HPDE6-E6E7 (cell line): ENCODE data around the gene BCAS1.

Experiments
- DNase-seq: peaks from one replicate; pipeline ENCODE4 v3.0.0; 2011; ENCODE audit warnings: missing footprints; ENCODE audit errors: extremely low spot score

Gene BCAS1

DNA sequence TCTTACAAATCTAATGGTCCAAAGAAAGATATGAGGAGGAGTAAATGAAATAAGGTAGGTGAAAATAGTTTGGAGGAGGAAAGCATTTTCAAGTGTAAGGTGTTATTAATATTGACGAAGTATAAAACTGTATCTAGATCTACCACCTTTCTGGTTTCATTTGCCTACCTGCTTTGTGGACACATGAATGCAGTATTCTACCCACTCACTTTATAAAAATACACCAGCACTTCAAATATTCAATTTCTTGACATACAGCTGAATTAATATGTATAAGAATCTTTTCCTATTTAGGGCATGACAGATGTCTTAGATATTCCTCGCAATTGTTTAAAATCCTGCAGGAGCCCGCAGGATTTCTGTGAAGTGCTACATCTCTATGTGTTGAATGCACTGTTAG is 108.0 kb downstream of the BCAS1 start:
- no peak for DNase-seq

DNA sequence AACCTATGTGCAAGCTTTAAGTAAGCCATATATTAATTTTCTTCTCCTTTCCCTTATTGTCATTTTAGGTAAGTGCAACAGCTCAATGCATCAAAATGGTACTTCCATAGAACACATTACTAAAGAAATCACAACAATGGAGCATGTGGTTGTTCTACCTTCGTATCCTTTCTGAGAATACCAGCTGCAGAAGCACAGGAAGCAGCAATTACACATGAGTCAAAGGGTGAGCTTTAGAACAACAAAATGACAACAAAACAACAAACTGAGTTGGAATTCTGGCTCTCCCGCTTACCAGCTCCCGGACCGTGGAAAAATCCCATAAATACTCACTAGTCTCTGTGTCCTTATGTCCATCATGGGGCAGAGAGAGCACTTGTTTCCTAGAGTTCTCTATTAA is 108.9 kb downstream of the BCAS1 start:
- DNase-seq, result no peak

DNA sequence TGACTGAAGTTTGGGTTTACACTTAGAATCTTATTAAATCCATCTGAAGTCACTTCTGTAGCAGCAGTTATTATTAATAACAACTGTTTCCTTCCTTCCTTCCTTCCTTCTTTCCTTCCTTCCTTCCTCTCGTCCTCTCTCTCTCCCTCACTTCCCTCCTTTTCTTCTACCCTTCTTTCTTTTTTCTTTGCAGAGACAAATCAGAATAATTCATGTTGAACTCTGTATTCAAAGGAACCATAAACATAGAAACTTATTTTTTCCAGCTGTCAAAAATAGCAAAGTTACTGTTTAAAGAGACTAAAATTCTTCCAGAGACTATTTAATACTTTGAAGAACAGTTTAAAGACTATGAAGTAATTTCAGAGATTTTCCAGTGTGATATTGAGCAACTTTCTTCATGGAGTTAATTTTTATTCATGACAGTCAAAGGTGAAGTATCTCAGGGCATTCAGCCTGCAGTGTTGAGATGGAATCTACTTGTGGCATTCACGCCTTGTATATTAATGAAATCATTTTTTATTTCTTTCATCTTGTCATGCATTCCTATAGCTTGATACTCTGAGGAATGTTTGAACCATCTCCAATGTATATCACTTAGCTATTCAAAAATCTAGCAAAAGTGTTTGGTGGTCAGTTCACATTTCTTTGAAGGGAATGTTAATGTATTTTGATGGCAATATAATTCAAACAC is 109.7 kb downstream of the BCAS1 start:
- DNase-seq, result no peak

DNA sequence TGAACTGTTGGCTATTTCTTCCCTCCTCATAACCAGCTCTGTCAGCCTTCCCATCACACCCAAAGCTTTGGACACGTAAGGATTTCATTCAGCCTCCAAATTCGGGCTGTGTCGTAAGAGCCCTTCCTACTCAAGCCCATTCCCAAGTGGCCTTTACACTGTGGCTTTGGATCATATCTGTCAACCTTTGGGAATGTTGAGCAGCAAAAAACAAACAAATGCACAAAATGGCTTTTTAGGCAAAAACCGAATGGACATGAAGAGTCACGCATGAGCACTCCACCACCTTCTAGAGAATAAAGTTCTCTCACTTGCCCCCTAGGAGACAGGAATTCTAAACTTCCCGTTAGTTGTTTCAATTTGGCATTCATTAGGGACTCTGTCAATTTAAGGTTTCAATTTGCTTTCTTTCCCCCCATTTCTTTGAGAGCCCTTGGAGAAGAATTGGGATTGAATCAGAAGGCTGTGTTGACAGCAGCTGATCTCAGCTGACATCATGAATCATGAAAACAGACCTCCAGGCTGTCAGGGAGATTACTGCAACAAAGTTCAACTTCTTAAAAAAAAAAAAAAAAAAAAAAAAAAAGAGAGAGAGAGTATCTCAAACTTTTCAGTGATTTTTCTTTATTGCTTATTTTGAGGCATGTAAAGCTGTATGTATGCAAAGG is 110.3 kb downstream of the BCAS1 start:
- DNase-seq, result peak; percentile 60

DNA sequence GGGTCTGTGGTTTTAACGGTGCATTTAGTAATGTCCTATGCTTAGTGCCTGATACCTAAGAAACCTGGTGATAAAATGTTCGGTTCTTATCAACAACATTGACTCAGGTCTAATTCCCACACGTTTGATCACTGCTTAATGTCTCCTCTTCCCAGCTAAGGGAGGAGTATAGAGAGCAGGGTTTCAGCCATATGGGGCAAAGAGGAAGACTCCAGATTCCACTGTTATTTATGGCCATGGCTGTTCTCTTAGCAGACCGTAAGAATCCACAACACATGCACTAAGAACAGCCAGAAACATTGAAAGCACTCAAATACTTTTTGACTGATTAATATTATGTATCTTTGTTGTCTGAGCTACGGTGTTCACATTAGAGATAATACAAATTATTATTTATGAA is 112.1 kb downstream of the BCAS1 start:
- no peak for DNase-seq

DNA sequence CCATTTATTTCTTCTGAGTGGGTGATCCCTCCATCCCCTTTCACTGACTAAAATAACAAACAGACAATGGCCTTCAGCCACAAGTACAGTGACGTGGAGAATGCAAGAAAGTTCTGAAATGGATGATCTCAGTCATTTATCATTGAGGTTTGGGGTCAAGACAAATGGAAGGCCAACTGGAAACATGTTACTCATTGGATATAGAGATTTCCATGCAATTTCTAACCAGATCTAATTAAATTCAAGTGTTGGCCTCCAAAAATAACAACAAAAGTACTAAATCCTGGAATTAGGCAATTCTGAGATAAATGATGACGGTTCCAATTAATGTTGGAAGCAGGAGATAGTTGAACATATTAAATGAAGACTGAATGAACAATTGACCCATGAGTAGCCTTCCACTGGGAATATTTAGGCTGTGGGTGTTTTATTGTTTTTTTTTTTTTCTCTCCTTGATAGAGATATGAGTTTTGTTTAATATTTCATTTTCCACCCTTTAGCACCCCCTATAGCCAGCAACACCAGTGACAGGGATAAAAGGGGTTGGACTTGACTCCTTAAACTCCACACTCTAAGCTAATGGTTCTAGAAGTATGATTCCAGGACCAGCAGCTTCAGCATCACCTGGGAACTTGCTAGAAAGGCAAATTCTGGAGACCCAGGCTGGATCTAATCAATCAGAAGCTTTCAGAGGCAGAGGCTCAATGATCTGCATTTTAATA is 112.8 kb downstream of the BCAS1 start:
- DNase-seq, result no peak

DNA sequence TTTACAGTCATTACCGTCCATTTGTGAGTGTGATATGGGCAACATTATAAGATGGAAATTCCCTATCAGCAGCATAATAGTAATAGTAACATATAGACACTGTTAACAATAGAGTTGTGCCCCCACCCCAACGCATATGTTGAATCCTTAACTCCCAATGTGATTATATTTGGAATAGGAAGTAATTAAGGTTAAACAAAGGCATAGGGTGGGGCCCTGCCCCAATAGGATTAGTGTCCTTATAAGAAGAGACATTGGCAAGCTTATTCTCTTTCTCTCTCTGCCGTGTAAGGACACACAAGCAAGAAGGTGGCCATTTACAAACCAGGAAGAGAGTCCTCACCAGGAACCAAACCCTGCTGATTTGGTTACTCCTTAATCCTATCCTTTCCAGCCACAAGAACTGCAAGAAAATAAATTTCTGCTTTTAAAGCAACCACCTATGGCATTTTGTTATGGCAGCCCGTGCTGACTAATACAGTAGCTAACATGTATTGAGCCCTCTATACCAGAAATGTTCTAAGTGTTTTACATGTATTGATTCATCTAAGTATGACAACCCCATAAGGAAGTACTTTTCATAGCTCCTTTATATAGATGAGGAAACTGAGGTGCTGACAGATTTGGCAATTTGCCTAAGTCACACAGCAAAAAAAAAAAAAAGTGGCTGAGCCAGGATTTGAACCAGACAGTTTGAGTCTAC is 114.2 kb downstream of the BCAS1 start:
- no peak for DNase-seq

DNA sequence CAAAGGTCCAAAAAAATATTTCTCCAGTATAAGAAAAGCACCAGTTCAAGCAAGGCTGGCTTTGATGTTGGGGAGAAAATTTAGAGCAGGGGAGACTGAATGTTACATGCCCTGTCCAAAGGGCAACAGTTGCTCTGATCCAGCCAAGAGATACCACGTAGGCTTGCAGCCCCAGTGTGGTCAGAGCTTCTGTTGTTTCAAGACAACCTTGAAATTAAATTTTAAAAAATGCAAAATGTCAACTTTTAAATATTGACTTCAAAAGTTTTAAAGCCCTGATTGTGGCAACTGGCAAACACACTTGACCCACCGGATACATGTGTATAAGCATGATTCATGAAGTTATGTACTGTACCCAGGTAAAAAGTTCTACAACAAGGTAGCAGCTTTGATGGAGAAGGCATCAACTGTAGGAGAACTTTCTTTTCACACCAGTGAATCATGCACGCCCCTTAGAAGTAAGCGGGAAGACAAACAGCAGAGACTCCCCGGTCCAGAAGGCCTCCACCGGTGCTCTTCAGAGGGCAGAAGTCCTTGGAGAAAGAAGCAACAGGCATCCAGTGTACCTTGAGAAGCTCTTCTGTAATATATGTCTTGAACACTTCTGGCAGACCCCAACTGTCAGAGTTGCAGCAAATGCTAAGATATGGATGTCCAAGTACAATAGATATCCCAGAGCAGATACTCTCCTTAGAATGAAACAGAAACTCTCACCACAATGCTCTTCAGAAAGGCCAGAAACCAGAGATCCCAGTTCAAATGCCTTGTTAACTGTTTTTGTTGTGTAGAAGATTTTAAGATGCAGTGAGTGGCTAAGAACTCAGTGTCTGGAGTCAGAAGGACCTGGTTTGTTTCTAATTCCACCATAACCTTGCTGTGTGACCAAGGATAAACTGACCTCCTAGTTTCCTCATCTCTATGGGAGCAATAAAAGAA is 115.4 kb downstream of the BCAS1 start:
- DNase-seq, result no peak

DNA sequence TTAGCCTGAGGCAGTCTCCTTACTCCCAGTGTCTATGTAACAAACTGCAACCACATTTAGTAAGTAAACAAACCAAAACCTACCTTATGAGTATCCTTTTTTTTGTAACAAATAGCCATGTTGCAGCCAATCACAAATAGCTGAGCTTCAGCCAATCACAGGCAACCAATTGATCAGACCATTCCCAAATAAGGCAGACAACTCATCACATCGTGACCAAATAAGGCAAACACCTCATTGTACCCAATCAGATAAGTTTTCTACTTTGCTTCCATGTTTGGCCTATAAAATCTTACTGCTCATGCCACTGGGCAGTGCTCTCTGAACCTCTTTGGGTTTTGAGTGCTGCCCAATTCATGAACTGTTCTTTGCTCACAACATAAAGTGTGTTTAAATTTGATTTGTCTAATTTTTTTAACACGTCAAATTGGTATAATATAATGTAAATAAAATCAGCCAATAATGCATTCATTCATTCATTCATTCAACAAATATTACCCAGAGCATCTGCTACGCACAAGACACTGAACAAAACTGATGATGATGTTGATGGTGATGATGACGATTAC is 117.8 kb downstream of the BCAS1 start:
- DNase-seq, result no peak

DNA sequence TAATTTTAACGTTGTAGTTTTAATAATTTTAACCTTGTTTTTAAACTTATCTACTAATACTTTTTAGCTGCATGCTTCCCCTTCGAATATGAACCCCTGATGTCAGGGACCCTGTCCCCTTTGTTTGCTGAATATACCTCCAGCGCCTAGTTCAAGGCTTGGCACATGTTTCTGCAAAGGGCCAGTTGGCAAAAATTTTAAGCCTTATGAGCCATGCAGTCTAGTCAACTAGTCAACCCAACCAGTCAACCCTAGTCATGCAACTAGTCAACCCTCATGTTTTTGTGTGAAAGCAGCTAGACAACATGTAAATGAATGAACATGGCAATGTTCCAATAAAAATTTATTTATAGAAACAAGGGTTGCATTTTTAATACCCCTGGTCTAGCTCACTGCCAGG is 119.8 kb downstream of the BCAS1 start:
- DNase-seq, result no peak

DNA sequence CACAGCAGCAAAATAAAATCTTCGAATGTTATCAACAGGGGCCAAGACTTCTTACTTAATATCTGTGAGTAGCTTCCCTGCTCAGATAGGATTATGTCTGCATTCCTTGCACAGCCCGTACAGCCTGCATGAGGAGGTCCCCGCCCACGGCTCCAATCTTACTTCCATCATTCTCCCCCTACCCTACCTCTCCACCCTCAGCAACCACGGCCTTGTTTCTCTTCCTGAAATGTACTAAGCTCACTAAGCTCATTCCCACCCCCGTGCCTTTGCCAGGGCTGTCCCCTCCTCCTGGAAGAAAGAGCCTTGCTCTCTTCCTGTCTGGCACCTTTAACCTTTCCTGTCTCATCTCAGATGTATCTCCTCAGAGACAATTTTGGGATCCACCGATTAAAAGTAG is 120.4 kb downstream of the BCAS1 start:
- DNase-seq, result no peak

DNA sequence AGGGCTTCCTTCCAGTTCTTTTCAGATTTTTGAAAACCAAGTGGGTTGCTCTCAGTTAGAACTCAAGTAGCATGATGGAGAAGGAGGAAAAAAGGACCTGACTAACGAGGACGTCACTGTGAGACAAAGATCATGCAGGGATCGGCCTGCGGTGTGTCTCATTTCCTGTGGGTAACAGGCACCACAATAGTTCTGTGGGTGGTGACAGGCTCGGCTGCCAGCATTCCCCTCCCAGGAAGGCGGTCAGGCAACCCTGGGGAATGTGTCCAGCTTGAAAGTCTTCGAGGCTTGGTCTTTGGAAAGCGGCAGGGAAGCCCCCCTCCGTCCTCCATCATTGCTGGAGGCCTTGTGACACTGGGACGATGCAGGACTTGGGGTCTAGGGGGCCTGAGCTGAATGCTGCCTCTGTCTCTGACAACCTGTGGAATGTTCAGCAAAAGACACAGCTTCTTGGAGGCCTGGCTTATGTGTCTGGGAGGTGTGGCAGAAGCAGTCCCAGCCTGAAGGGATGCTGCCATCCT is 121.0 kb downstream of the BCAS1 start:
- DNase-seq, result peak; percentile 99

DNA sequence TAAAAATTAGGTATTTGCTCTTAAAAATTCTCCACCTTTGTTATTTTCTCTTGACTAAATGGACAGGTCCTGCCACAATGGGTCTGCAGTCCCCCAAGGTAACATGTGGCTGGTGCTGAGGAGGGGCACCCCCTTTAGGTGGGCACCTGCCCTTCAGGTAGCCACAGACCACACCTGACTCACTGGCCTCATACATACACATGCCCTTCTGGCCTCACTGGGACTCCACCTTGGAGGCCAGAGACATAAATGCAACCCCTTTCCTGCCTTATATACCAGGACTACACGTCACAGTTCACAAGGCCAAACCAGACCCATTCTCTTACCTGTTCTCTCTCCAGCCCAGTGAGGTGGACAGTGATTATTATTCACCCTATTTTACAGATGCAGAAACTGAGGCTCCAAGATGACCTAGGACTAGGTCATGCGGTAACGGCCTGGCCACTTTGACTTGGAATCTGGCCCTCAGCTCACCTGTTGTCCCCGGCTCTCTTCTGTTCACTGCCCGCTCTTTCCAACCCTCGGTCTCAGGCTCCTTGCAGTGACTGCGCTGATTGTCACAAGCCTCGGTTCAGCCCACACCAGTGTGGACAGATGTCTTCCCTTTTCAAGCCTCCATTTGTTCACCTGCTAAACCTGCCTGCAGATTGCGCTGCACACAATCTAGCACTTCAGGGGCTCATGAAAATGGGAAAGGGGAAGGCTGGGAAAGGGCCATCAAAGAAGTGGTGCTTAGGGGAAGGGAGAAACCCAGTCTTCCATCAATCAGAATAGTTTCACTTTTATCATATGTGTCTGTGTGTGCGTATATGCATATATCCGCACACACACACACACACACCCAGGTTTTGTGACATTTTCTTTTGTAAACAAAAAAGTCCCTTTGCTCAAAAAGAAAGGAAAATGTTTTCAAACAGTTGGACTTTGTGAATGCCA is 121.7 kb downstream of the BCAS1 start:
- DNase-seq, result no peak

DNA sequence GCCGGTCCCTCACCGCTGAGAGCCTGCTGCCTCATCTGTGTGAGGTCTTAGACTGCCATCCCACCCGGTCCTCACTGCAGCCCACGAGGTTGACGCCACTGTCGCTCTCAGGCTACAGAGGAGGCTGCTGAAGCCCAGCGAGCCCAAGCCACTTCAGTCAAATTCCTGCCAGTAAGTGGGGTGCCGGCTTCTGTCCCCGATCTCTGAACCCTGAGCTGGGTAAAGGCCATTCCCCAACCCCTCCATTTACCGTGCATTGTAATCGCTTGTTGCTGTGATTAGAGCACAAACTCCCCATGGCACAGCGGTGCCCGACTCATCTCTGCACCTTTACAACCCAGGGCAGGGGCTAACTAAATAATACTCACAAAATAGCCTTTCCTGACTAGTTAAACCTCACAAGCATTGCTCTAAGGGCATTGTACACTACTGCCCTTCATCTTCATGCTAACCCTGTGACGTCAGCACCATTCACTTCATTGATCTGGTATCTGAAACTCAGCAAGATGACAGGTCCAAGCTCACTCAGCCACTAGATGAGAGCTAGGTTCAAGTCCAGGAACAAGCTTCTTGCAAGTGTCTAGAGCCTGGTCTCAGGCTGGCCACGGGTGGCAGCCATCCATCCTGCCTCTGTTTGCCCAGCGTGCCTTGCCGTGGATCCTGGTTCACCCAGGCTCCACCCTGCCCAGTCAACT is 122.7 kb downstream of the BCAS1 start:
- no peak for DNase-seq

DNA sequence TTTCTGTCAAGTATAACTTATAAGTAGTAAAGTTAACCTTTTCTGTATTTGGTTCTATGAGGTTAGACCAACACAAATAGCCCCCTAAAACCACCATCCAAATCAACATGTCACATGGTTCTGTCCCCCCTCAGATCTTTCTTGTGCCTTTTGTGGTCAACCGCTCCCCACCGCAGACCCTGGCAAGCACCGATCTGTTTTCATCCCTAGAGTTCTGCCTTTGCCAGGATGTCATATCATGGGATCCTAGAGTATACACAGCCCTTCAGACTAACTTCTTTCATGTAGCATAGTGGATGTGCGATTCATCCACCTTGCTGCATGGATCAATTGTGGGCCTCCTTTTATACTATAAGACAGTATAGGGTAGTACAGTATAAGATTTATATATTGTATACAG is 124.3 kb downstream of the BCAS1 start:
- no peak for DNase-seq

DNA sequence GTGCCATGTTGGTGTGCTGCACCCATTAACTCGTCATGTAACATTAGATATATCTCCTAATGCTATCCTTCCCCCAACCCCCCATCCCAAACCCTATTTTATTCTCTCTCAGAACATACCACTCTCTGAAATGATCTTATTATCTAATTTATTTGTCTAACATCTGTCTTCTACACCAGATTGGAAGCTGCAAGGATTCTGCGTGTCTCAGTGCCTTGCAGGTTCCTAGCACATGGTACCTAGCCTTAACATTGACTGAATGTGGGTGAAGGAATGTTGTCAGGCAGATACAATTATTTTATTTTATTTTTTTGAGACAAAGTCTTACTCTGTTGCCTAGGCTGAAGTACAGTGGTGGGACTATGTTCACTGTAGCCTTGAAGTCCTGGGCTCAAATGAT is 124.9 kb downstream of the BCAS1 start:
- no peak for DNase-seq

DNA sequence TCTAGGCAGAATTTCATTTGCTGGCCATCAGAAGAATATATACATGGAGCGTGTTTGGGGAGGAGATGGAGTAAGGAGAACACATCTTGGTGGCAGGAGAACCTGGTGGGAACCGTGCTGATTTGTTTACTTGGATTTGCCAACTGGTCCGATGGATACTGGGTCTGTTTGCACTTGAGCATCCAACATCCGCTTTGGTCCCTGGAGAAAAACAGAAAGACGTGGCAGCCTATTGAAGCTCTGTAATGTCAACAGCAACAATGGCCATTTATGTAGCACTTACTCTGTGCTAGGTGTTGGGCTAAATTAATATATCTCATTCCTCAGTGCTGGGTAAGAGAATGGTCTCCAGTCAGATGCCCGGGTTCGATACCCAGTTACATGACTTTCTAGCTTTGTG is 125.6 kb downstream of the BCAS1 start:
- DNase-seq, result no peak

DNA sequence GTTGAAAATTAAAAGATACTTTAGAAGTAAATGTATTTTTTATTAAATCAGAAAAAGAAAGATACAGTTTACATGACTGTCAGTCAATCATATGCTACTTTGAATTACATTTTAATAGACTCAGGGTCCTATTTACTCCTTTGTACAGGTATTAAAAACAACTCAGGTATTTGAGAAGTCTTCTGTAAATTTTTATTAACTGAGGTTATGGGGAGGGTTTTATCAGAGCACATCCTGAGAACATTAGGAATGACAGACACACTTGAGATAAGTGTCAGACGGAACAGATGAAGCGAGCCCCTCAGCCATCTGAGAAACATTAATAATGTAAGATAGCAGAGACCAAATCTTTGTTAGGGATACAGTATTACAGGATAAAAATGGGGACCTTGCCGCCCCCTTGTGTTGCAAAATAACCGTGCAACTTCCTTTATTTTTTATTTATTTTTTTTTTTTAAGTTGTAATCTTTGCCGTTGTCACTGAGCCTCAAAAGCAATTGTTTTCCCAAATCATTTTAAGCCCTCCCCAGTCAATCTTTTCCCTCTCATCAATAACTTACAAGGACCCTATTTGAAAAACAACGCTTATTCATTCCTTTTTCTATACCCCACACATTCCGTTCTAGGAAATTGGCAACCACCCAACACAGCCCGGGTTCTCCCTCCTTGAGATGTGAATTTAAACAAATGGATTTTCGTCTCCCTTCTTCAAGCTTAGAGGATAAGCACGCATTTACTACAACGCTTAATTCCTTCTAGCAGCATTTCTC is 126.7 kb downstream of the BCAS1 start:
- DNase-seq, result no peak
